ENCODE measurements around the gene UBE2F. TPM values are rescaled to one million over a fixed set of nuclear protein-coding genes. Genes with fewer than 3 reads are reported as not detected.
"Not testable (repeated sequence)": the region's sequence is repeated elsewhere in the genome, so short reads cannot be mapped to it uniquely, and the experiment has no call there.

The UBE2F gene
- total and polyA plus RNA-seq, 12 donors = 26.8 to 101 (median 54.5) TPM

- H3K4me3 ChIP-seq = no peak overlapping the region
- DNase-seq = no peak
- no peak overlapping the region for H3K27ac ChIP-seq
- intact Hi-C loops (cut with DNase I) = no loop called here
- peaks cover 5 to 7% of the 10 kb centered on the region in 2 donors for H3K4me1 ChIP-seq (replicated peaks in 1 of 2)
- H3K9me3 ChIP-seq (replicated peaks in 1 of 3) = peaks cover 0 to 3% (median 0%) of the 10 kb centered on the region in 3 donors
- H3K27me3 ChIP-seq = no peaks in the 10 kb centered on the region
- 76 to 84% (median 79%) methylated on average over 5 of the region's 5 CpGs for WGBS, 4 donors
- no peaks in the 10 kb centered on the region for H3K36me3 ChIP-seq (replicated peaks in 1 of 2)
- no peak for TF ChIP-seq CTCF (IDR thresholded peaks at IDR 0.05)
- no peak for TF ChIP-seq POLR2A (IDR thresholded peaks at IDR 0.05)
Measured at GRCh38 chr2:237962432-237963084, 4.3 kb upstream of the UBE2F start.

GRCh38 chr2:237963490-237963991, 3.3 kb upstream of the UBE2F start:
- intact Hi-C loops (cut with DNase I); DNase-seq: not testable (repeated sequence)
- WGBS, 4 donors = 61 to 77% (median 72%) methylated on average over 7 of the region's 7 CpGs

GRCh38 chr2:237964194-237964577, 2.6 kb upstream of the UBE2F start:
- 79 to 85% (median 82%) methylated on average over 7 of the region's 7 CpGs for WGBS, 4 donors
- TF ChIP-seq POLR2A (IDR thresholded peaks at IDR 0.05) = no peak
- no peak for TF ChIP-seq CTCF (IDR thresholded peaks at IDR 0.05)
- Histone ChIP-seq H3K27me3 (no peaks in the 10 kb centered on the region), H3K4me1 (replicated peaks in 1 of 2) (peaks cover 18 to 21% of the 10 kb centered on the region in 2 donors), H3K27ac (no peak overlapping the region), H3K4me3 (no peak overlapping the region), H3K9me3 (replicated peaks in 1 of 3) (peaks cover 0 to 3% (median 0%) of the 10 kb centered on the region in 3 donors), H3K36me3 (replicated peaks in 1 of 2) (no peaks in the 10 kb centered on the region)
- intact Hi-C loops (cut with DNase I) = no loop called here
- DNase-seq = no peak

More at GRCh38 chr2:237963490-237963991, 3.3 kb upstream of the UBE2F start:
- not testable (repeated sequence) for H3K36me3 ChIP-seq (replicated peaks in 1 of 2); H3K27ac ChIP-seq; H3K4me3 ChIP-seq; H3K9me3 ChIP-seq (replicated peaks in 1 of 3); H3K27me3 ChIP-seq
- H3K4me1 ChIP-seq (replicated peaks in 1 of 2) = peaks cover 13 to 16% of the 10 kb centered on the region in 2 donors

- WGBS, 4 donors = 82 to 84% (median 84%) methylated on average over 11 of the region's 11 CpGs
- no peak for DNase-seq
- TF ChIP-seq CTCF (IDR thresholded peaks at IDR 0.05) (no peak), POLR2A (IDR thresholded peaks at IDR 0.05) (no peak)
- Histone ChIP-seq H3K27ac (no peak overlapping the region), H3K9me3 (replicated peaks in 1 of 3) (peaks cover 0 to 3% (median 0%) of the 10 kb centered on the region in 3 donors), H3K27me3 (no peaks in the 10 kb centered on the region), H3K4me3 (no peak overlapping the region), H3K36me3 (replicated peaks in 1 of 2) (no peaks in the 10 kb centered on the region), H3K4me1 (replicated peaks in 1 of 2) (peaks cover 18 to 26% of the 10 kb centered on the region in 2 donors)
- intact Hi-C loops (cut with DNase I) = loop anchor here in 1 of 2 donors (5.0 kb wide), 1 partner anchor 98 kb away; the partner anchor contains the start of gene SCLY
Measured at GRCh38 chr2:237964578-237965404, 2.0 kb upstream of the UBE2F start.

- H3K4me1 ChIP-seq (replicated peaks in 1 of 2) = peaks cover 18 to 26% of the 10 kb centered on the region in 2 donors
- H3K9me3 ChIP-seq (replicated peaks in 1 of 3); H3K36me3 ChIP-seq (replicated peaks in 1 of 2); H3K27ac ChIP-seq; H3K27me3 ChIP-seq; DNase-seq: not testable (repeated sequence)
- intact Hi-C loops (cut with DNase I) = loop anchor here in 1 of 2 donors (5.0 kb wide), 1 partner anchor 96 kb away; the partner anchor contains the start of gene SCLY
- peak overlapping the region in 1 of 4 donors; percentile 78 for H3K4me3 ChIP-seq
- 71 to 84% (median 81%) methylated on average over 13 of the region's 13 CpGs for WGBS, 4 donors
Measured at GRCh38 chr2:237965844-237966243, 970 bp upstream of the UBE2F start.

Measured in adrenal gland (tissue), 12 donors.